Stimulated activated CD8-positive, alpha-beta memory T cell treated with anti-CD3 and anti-CD28 coated beads, Interleukin-12 subunit alpha, Interleukin-12 subunit beta, amount 100 ng/mL, for 24 hours (primary cell): Measurements from ENCODE around the gene MALT1.
"Not testable (repeated sequence)": the region's sequence is repeated elsewhere in the genome, so short reads cannot be mapped to it uniquely, and the experiment has no call there.

Experiments
- DNase-seq: peaks from one replicate; pipeline ENCODE4 v3.0.0-alpha.2; 2020; ENCODE audit errors: extremely low read depth

MALT1 gene, protein sequence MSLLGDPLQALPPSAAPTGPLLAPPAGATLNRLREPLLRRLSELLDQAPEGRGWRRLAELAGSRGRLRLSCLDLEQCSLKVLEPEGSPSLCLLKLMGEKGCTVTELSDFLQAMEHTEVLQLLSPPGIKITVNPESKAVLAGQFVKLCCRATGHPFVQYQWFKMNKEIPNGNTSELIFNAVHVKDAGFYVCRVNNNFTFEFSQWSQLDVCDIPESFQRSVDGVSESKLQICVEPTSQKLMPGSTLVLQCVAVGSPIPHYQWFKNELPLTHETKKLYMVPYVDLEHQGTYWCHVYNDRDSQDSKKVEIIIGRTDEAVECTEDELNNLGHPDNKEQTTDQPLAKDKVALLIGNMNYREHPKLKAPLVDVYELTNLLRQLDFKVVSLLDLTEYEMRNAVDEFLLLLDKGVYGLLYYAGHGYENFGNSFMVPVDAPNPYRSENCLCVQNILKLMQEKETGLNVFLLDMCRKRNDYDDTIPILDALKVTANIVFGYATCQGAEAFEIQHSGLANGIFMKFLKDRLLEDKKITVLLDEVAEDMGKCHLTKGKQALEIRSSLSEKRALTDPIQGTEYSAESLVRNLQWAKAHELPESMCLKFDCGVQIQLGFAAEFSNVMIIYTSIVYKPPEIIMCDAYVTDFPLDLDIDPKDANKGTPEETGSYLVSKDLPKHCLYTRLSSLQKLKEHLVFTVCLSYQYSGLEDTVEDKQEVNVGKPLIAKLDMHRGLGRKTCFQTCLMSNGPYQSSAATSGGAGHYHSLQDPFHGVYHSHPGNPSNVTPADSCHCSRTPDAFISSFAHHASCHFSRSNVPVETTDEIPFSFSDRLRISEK

DNA sequence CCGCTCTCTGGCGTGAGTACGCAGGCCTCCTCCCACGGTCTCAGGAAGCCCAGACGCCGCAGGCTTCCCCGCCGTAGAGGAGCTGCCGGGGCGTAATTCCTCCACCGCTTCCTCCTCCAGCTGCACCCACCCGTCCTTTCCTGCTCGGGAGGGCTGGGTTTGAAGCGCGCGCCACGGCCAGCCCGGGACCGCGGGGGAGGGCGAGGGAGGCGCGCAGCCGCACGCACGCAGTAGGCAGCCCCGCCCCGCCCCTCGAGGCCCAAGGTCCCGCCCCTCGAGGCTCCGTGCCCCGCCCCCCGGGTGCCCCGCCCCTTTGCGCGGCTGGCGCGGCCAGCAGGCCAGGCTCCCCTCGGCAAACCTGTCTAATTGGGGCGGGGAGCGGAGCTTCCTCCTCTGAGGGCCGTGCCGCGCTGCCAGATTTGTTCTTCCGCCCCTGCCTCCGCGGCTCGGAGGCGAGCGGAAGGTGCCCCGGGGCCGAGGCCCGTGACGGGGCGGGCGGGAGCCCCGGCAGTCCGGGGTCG lies at the start of gene MALT1:
TSS of gene MALT1 (plus strand) at position 355 of the 521 bp plus-strand sequence. CDS start 179 bp downstream, outside the sequence.
- DNase-seq = peak; percentile 86

DNA sequence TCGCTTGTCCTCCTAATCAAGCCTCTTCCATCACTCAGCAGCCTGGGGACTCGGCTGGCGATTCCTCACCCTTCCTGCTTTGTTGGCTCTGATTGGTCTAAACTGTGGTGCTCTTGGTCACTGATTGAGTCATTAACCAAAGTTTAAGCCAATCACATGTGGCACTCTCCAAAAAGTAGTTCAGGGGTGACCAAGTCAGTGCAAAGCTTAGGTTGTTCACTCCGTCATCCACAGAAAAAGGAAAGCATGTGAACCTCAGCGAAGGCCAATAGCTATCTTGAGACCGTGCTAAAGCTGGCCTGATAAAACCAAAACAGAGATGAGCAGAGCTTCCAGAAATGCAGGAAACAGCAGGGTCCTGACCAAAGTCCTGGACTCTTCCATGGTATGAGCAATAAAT lies 47.3 kb upstream of the MALT1 start:
- no peak for DNase-seq

DNA sequence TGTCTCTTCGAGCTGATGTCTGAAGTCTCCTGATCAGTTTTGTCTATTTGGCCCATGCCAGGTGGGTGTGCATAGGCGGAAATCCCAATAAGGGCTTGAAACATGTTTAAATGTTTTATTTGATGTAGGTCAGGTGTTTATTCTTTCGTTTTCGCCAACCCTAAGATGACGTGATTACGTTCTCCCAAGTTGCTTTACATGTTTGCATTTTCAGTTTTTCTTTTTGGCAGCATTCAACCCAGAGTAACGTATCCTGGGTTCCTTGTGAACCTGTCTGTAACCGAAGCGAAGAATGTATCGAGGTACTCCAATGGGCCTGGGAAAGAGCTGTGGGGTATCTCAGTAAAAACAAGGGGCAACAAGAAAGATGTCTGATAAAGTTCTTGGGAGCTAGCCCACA lies 45.4 kb upstream of the MALT1 start:
- DNase-seq = no peak

DNA sequence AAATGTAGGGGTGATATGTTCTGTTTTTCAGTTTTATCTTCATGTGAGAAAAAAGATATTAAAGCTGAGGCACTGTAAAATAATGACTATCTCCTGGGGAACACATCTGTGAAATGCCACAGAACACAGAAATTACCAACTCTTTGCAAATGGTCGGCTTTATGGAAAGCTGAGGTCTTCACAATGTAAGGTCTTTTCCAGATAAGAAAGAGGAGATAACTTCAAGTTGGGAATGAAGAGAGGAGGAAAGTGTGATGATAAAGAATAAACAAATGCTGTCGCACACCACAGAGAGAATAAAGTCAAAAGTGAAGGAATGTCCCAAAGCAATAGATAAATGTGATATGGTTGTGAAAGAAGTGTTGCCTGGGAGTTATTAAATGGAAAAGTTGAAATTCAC lies 41.2 kb upstream of the MALT1 start:
- no peak for DNase-seq

DNA sequence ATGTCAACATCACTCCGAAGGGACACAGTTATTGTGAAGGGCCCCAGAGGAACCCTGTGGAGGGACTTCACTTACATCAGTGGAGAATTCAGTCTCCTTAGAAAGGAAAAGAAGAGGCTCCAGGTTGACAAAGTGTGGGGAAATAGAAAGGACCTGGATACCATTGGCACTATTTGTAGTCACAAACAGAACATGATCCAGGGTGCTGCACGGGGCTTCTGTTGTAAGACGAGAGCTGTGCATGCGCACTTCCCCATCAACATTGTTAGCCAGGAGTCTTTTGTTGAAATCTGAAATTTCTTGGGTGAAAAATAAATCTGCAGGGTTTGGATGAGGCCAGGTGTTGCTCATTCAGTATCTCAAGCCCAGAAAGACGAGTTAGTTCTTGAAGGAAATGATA lies 40.0 kb upstream of the MALT1 start:
- no peak for DNase-seq

DNA sequence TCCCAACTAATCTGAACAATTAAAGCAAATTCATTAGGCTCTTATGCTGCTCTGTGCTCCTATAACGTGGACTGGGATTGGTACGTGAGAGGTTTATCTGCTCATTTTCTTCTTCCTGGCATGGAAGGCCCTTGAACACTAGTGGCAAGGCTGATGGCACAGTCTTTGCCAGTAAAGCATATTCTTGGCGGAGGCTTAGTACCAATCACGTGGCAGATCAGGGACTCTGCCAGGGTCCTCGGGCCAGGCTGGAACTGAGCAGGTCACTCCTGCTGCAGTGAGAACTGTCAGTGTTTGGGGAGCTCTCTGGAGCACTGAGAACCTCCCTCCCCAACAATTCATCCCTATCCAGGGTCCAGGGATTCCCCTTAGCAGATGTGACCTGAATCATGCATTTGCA lies 38.7 kb upstream of the MALT1 start:
- no peak for DNase-seq

DNA sequence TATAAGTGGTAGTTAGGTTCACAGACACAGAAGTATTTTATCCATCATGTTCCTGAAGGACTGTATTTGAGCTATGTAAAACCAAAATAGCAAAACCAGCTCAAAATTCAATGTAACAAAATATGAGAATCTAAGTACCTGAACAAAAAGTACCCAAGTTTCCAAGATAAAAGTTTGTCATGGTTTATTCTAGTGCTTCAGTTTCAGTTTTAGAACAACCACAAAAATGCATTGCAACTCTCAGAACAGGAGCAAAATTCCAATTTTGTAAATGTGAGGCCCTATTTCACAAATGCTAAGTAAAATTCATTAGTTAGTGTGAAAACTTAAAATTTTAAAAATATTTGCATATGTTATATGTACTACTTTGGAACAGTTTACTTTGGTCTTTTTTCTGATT lies 37.4 kb upstream of the MALT1 start:
- no peak for DNase-seq

DNA sequence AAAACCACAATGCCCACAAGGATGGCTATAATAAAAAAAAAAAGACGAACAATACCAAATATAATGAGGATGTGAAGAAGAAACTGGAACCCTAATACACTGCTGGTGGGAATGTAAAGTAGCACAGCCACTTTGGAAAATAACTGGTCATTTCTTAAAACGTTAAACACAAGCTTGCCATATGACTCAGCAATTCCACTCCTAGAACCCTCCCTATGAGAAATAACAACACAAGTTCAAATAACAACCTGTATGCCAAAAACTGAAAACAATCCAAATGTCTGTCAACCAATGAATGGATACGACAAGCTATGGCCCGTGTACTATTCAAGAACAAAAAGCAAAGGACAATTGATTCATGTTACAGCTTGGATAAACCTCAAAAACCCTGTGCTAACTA lies 35.4 kb upstream of the MALT1 start:
- no peak for DNase-seq

DNA sequence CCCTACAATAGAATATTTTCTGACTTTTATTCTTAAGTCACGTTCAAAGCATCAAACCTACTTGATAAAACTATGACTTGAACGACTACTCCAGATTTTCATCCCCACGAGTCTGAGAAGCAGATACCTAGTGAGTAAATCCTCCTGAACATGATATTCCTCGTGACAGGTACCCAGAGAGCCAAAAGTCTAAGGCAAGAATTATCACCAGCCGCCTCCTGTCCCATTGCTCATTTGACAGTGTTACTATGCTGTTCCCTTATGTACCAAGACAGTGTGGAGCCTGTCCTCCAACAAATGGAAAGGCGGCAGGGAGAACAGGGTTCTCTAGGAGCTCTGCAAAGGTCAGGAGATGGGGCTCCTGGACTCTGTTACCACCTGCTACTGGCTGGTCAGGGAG lies 34.1 kb upstream of the MALT1 start:
- no peak for DNase-seq

DNA sequence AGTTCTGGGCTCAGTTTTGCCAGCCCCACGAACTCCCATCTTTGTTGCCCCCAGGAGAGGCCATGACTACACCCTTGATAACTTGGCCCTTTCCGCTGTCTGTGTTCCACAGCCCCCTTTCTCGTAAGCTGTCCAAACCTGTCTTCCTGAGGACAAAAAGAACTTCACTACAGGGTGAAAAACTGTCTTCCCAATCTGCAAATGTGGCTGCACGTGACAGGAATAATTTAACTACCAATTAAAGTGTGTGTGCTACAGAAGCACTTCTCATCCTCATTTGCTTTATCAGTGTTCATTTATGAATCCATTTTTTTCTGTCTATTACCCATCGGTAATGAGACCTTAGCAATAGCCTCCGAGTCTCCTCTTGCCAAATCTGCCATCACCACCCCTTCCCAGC lies 33.3 kb upstream of the MALT1 start:
- no peak for DNase-seq

DNA sequence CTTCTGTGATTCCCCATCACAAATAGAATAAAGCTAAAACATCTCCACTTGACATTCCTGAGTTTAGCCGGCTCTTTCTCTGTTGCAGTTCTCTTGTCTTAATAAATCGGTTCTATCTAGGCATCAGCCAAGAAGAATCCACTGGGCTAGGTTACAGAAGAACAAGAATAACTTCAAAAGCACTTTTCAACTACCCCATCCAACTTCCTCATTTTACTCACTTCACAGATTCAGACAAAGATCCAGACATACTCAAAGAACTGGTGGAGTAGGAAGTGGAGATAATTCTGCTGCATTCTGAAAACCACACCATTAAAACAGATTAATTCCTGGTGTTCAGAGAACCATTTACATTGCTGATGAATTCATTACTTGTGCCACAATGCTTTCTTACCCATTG lies 32.8 kb upstream of the MALT1 start:
- no peak for DNase-seq

DNA sequence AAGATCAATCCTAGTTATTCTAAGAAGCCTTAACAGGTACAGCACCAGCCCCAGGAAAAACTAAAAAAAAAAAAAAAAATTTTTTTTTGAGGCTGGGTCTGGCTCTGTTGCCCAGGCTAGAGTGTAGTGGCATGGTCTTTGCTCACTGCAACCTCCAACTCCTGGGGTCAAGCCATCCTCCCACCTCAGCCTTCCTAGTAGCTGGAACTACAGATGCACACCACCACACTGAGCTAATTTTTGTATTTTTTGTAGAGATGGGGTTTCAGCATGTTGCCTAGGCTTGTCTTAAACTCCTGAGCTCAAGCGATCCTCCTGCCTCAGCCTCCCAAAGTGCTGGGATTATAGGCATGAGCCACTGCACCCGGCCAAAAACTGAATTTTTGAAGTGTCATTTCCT lies 32.0 kb upstream of the MALT1 start:
- no peak for DNase-seq

DNA sequence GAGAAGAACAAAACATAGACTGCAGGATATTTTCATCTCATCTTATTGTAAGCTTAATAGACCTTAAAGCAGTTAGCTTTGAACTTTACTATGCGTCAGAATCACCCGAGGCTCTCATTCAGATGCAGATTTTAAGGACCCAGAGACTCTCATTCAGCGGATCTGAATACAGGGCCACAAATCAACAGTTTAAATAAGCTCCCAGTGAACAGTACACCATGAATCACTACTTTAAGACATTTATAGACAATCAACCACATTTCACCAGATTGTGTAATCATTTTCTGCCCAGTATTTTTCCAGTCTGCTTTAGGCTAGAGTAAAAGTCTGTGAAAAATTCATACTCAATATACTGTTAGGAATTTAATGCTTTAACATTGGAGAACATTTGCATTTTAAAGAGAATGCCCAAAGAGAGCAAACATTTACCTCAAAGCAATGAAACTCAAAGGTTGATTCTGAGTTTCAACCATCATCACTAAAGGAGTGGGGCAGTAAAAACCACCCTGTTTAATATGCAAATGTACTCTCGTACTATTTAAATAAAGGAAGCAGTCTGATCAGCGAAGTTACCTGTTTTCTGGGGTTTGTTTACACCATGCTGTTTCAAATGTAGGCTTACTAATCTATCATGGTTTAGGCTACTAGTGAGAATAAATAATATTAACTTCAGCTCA lies 31.4 kb upstream of the MALT1 start:
- DNase-seq = no peak

DNA sequence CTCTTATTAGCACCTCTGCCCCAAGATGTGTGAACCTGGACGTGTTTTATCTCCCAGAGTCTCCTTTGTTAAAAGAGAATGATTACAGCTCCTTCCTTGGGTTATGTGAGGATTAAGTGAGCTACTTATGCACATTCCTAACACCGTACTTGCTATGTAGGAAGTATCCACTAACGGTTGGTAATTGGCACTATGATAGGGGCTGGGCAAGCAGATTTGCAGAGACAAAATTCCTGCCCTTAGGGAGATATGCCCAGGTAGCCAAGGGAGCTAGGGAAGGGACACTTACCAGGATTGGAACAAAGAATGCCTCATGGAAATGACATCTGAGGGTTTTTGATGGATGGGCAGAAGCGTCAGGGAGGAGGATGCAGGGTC lies 30.8 kb upstream of the MALT1 start:
- no peak for DNase-seq

DNA sequence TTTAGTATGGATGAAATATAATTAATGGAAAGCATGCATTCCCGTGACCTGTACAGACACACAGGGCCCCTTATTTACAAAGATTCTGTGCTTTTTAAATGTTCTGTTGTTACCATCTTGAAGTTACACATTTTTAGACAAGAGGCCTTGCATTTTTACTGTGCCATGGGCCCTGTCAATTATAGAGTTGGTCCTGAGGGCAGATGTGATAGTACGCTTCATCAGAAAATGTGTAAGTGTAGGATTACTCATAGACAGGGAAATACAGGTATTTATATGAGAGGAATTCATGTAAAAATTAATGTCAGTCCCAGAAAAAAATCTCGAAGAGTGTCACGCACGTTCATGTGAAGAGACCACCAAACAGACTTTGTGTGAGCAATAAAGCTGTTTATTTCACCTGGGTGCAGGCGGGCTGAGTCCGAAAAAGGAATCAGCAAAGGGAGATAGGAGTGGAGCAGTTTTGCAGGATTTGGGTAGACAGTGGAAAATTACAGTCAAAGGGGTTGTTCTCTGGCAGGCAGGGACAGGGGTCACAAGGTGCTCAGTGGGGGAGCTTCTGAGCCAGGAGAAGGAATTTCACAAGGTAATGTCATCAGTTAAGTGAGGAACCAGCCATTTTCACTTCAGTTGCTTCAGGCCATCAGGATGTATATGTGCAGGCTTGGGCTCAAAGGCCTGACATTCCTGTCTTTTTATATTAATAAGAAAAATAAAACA lies 30.2 kb upstream of the MALT1 start:
- no peak for DNase-seq

DNA sequence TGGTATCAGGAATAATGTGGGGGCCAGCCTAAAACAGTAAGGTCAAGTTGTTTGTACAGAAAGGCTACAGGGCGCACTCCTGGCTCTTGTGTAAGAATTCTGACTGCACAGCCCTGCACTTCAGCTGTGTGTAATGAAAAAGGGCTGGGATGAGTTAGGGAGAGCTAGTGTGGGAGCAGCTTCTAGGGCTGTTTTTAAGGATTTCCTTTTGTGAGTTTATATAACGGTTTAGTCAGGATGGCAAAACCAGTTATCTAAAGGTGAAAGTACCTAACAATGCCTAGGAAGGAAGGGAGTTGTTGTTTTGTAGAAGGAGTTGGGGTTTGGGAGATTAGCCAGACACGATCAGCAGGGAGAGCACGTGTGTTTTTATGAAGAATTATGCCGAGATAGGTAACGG lies 27.7 kb upstream of the MALT1 start:
- DNase-seq = not testable (repeated sequence)

DNA sequence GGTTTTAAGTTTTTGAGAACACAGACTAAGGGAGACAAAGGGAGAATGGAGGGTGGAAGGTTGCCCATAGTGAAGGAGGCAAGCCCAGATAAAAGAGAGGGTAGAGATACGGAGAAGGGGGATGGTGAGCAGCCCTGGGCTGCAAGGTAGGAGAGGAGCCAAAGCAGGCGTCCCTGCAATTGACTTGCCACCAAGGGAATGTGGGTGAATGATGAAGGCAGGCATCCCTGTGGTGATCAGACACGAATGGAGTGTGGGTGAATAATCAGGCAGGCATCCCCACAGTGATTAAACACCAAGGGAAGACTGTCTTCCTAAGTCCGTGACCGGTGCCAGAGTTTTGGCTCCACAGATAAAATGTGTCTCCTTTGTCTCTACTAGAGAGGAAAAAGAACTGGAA lies 25.9 kb upstream of the MALT1 start:
- DNase-seq = no peak

DNA sequence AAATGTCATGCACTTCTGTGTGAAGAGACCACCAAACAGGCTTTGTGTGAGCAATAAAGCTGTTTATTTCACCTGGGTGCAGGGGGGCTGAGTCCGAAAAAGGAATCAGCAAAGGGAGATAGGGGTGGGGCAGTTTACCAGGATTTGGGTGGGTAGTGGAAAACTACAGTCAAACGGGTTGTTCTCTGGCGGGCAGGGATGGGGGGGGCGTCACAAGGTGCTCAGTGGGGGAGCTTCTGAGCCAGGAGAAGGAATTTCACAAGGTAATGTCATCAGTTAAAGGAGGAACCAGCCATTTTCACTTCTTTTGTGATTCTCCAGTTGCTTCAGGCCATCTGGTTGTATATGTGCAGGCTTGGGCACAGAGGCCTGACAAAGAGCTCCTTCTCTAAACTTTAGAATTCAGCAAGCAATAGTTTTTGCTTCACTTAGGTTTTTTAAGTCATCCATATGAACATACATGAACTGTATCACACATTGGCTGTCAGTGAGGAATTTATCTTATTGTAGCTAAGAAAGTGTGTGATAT lies 24.9 kb upstream of the MALT1 start:
- no peak for DNase-seq

DNA sequence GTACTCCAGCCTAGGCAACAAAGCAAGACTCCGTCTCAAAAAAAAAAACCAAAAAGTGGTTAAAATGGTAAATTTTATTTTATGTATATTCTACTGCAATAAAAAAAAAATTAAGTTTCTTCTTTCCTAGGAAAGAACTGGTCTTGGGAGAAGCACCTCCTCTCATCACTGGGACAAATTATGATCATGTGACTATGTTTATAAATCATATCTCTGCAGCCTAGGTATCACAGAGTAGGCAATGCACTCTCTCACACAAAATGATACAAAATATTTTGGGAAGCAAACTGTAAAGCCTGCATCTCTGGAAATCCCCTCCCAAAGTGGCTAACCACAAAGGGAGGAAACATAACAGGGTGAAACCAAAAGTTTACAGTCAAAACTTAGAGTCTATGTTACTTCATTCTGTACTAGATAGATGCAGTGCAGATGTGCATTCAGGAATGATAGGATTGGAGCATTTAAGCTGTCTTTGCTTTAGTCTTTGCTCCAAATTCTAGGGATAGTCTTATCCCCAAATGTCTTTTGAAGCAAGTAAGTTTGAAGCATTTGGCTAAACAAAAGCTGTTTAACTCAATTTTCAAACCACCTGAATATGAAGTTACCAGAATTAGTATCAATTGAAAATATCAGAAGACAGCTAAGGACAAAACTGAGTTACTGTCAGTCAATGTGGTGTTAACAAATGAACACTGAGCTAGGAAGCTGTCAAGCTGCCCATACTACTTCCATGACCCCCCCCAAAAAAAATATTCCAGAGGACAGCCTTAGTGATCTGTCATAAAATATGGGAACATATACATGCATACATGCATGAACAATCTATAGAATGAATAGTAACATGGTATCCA lies 21.1 kb upstream of the MALT1 start:
- no peak for DNase-seq

DNA sequence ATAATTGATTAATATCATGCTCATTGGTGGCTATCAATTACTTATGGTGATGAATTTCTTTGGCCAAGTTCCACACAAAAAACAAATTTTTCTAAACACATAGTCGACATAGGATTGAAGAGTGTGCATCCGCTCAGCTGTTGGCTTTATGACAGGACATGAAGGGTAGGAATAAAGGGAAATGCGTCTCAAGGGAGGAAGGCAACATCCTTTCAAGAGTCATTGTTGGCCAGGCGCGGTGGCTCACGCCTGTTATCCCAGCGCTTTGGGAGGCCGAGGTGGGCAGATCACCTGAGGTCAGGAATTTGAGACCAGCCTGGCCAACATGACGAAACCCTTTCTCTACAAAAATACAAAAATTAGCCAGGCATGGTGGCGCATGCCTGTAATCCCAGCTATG lies 20.4 kb upstream of the MALT1 start:
- DNase-seq = not testable (repeated sequence)
